Ishikawa (cell line): ENCODE results near the gene SMOC1.

Experiments
- CEBPB ChIP-seq: IDR thresholded peaks from 2 replicates; pipeline ENCODE4 v1.6.1; 2012
- CREB1 ChIP-seq: IDR thresholded peaks from 2 replicates; pipeline ENCODE4 v1.6.1; 2012; ENCODE audit warnings: low read depth
- EGR1 ChIP-seq: IDR thresholded peaks from 2 replicates; pipeline ENCODE4 v1.6.1; 2012
- EP300 ChIP-seq: IDR thresholded peaks from 2 replicates; pipeline ENCODE4 v1.6.1; 2012; ENCODE audit warnings: borderline replicate concordance
- FOXM1 ChIP-seq: IDR thresholded peaks from 2 replicates; pipeline ENCODE4 v1.6.1; 2012; ENCODE audit warnings: low read depth, borderline replicate concordance
- MAX ChIP-seq: IDR thresholded peaks from 2 replicates; pipeline ENCODE4 v1.6.1; 2012
- NFIC ChIP-seq: IDR thresholded peaks from 2 replicates; pipeline ENCODE4 v1.6.1; 2012
- RAD21 ChIP-seq: IDR thresholded peaks from 2 replicates; pipeline ENCODE4 v1.6.1; 2012; ENCODE audit warnings: low read depth
- REST ChIP-seq: IDR thresholded peaks from 2 replicates; pipeline ENCODE4 v1.6.1; 2012; ENCODE audit warnings: low read depth, mild to moderate bottlenecking
- TCF12 ChIP-seq: IDR thresholded peaks from 2 replicates; pipeline ENCODE4 v1.6.1; 2012; ENCODE audit warnings: low read depth
- TEAD4 ChIP-seq: IDR thresholded peaks from 2 replicates; pipeline ENCODE4 v1.6.1; 2012
- USF1 ChIP-seq: IDR thresholded peaks from 2 replicates; pipeline ENCODE4 v1.6.1; 2012
- YY1 ChIP-seq: IDR thresholded peaks from 2 replicates; pipeline ENCODE4 v1.6.1; 2012; ENCODE audit warnings: low read depth
- ZBTB7A ChIP-seq: IDR thresholded peaks from 2 replicates; pipeline ENCODE4 v1.6.1; 2012; ENCODE audit warnings: low read depth

The SMOC1 gene

GRCh38 chr14:69873877-69874780 is 5.1 kb upstream of the SMOC1 start:
- no peak for TF ChIP-seq EP300
- TF ChIP-seq RAD21 = no peak
- no peak for TF ChIP-seq ZBTB7A
- no peak for TF ChIP-seq NFIC
- TF ChIP-seq EGR1 = no peak

- TF ChIP-seq USF1 (no peak), YY1 (no peak), EGR1 (no peak), NFIC (no peak), TEAD4 (no peak), MAX (no peak), FOXM1 (no peak), EP300 (no peak), TCF12 (no peak), CREB1 (no peak)
Observed at GRCh38 chr14:69876221-69876847, 2.9 kb upstream of the SMOC1 start.

GRCh38 chr14:69876848-69877306 is 2.3 kb upstream of the SMOC1 start:
- TF ChIP-seq REST (no peak), CEBPB (no peak), TEAD4 (no peak)

- TF ChIP-seq TEAD4 (no peak), RAD21 (peak; percentile 25; the same call in 1 of the 2 replicates)
Observed at GRCh38 chr14:69877492-69877891, 1.7 kb upstream of the SMOC1 start.

- TF ChIP-seq TEAD4 (no peak), EP300 (no peak), EGR1 (no peak), CREB1 (no peak), NFIC (no peak), REST (no peak), TCF12 (no peak), YY1 (no peak), RAD21 (no peak), CEBPB (no peak), MAX (no peak), ZBTB7A (no peak), USF1 (no peak), FOXM1 (no peak)
Observed at GRCh38 chr14:69878251-69878650, 965 bp upstream of the SMOC1 start.

- TF ChIP-seq CEBPB = peak; percentile 31; the same call in 1 of the 2 replicates
- TF ChIP-seq ZBTB7A = no peak
Observed at GRCh38 chr14:69880044-69880487, 850 bp downstream of the SMOC1 start.

- TF ChIP-seq NFIC (no peak), MAX (no peak), EGR1 (no peak), REST (no peak)
Observed at GRCh38 chr14:69880893-69881292, 1.7 kb downstream of the SMOC1 start.
